Ovary (tissue), 9 donors: ENCODE results near the gene CAPZA1. TPM values are rescaled to one million over a fixed set of nuclear protein-coding genes. Genes with fewer than 3 reads are reported as not detected.

Experiments used
- DNase-seq, 5 donors: peaks; one replicate each; pipeline ENCODE4 v3.0.0-alpha.2; 2019 to 2020
- H3K27ac ChIP-seq, 2 donors: fragments of 200-600 bp; one replicate each; pipeline versions ENCODE4 v1.5.1 to v1.8.0; 2019 to 2022
- H3K27me3 ChIP-seq: fragments of 200-600 bp; one replicate; pipeline ENCODE4 v1.8.0; 2022
- H3K36me3 ChIP-seq: fragments of 200-600 bp; sonication (generic); one replicate; pipeline ENCODE4 v1.5.1; 2019
- H3K4me1 ChIP-seq: one replicate; pipeline ENCODE4 v1.8.1; 2013; ENCODE audit warnings: mild to moderate bottlenecking, moderate library complexity; ENCODE audit not compliant: insufficient read depth
- H3K4me3 ChIP-seq: fragments of 200-600 bp; sonication (generic); one replicate; pipeline ENCODE4 v1.5.1; 2017
- H3K9me3 ChIP-seq, 2 donors: fragments of 200-600 bp in 1 of 2; sonication (generic) in 1 of 2; one replicate each; pipeline versions ENCODE4 v1.5.1 to v1.8.1; 2013 to 2019; ENCODE audit warnings: mild to moderate bottlenecking in 1 of 2, moderate library complexity in 1 of 2
- EP300 ChIP-seq: sonication (generic); formaldehyde crosslinking; IDR thresholded peaks from one replicate; pipeline ENCODE4 v1.6.1; 2017; ENCODE audit warnings: antibody characterized with exemption
- POLR2A ChIP-seq: fragments of 450-650 bp; IDR thresholded peaks from one replicate; pipeline ENCODE4 v1.6.1; 2017; ENCODE audit warnings: antibody characterized with exemption, mild to moderate bottlenecking, moderate library complexity
- WGBS, 3 donors: extraction: QIAGEN DNeasy Blood & Tissue Kit in 1 of 3; methylation state at CpG; one replicate each; pipeline versions ENCODE4 v1.1.5 to v1.1.7; 2013 to 2017; 5-methylcytosine and 5-hydroxymethylcytosine counted together
- intact Hi-C, 4 donors: fragments of 100-400 bp; cut with DNase I; formaldehyde crosslinking; loops; one replicate each; pipeline versions ENCODE4 v1.11.0 to v1.15.1; 2022 to 2023
- polyA plus RNA-seq, 2 donors: library from polyadenylated mRNA; stranded (reverse); fragments of 200-250 nt in 1 of 2; fragments of 350-450 nt in 1 of 2; fragmentation: Illumina TruSeq in 1 of 2; extraction: RNeasy Lipid Tissue Mini Kit (QIAGEN cat#74804) in 1 of 2; gene quantifications; one replicate each; pipeline ENCODE4 v1.2.3, GENCODE V29; 2013 to 2014
- total RNA-seq, 7 donors: library from RNA; depleted of rRNA in 2 of 7; stranded (reverse); fragments of >200 nt in 2 of 7; fragmentation: NEBNext Ultra II Directional in 3 of 7; extraction: Animal tissue kit (Norgen Biotek cat#: 25700) in 3 of 7; gene quantifications; one replicate each; pipeline versions ENCODE4 v1.1.0 to v1.2.4, GENCODE V29; 2016 to 2023
- TF ChIP-seq, protein P1 (sequence below), 3 donors: fragments of 450-650 bp in 2 of 3; fragments of 200-600 bp in 1 of 3; IDR thresholded peaks; one replicate each; pipeline versions ENCODE4 v1.5.1 to v1.8.0; 2016 to 2022; ENCODE audit warnings: antibody characterized with exemption in 3 of 3, mild to moderate bottlenecking in 1 of 3
- donor health status: DM: no; HTN: no; CAD: no; lungs with moderate emphysema.
- donor health status: DM: no; HTN: no; CAD: no.
- donor health status: Bipolar disorder and iron deficiency.
- donor health status: DM: yes; HTN: yes; CAD: no.
- donor health status: DM: no; HTN: no; CAD: no.
- donor health status: DM: yes; HTN: yes; CAD: no.

CAPZA1 gene
- total and polyA plus RNA-seq, 9 donors = 31.3 to 81.2 (median 66.9) TPM

DNA sequence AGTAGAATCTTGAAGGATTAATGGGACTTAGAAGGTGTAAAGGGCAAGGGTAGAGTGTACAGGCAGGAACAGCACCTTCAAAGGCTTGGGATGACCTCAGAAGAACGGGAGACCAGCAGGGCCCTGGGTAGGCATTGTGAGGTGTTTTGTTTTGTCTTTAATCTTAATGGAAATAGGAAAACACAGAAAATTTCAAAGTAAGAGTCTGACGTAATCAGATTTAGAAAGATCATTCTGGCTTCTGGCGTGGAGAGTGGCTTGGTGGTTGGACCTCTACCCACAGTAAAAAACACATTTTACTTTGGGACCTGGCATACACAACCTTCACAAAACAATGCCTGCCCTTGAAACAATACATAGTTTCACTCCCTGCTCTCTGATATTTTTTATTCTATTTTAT, 59.0 kb downstream of the CAPZA1 start:
- TF ChIP-seq, protein P1, sequence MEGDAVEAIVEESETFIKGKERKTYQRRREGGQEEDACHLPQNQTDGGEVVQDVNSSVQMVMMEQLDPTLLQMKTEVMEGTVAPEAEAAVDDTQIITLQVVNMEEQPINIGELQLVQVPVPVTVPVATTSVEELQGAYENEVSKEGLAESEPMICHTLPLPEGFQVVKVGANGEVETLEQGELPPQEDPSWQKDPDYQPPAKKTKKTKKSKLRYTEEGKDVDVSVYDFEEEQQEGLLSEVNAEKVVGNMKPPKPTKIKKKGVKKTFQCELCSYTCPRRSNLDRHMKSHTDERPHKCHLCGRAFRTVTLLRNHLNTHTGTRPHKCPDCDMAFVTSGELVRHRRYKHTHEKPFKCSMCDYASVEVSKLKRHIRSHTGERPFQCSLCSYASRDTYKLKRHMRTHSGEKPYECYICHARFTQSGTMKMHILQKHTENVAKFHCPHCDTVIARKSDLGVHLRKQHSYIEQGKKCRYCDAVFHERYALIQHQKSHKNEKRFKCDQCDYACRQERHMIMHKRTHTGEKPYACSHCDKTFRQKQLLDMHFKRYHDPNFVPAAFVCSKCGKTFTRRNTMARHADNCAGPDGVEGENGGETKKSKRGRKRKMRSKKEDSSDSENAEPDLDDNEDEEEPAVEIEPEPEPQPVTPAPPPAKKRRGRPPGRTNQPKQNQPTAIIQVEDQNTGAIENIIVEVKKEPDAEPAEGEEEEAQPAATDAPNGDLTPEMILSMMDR (IDR thresholded peaks at IDR 0.05) = no peak
- TF ChIP-seq POLR2A (no peak), EP300 (no peak)

DNA sequence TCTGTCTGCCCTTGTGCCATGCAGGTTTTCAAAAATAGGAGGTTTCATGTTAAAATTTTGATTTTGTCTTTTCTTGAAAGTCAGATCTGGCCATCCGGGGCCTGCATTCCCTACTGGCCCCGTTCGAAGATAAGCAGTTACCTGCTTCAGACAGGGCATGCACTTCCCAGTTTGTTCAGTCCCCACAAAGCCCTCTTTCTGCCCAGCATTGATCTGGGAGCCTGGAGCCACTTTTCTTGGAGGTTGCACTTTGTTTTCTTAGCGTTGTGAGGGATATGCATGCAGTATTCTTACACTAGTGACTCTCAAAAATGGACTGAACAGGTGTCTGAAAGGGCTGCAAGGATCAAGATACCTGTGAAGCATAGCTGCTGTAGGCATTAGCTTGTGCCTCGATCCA, 66.3 kb downstream of the CAPZA1 start:
- 91 to 94% (median 92%) methylated on average over 5 of the region's 5 CpGs for WGBS, 3 donors
- peaks cover 4% of the 10 kb centered on the region for H3K4me1 ChIP-seq
- intact Hi-C loops = no loop called here
- H3K36me3 ChIP-seq = no peaks in the 10 kb centered on the region
- no peaks in the 10 kb centered on the region for H3K27me3 ChIP-seq
- H3K9me3 ChIP-seq = no peaks in the 10 kb centered on the region
- no peak overlapping the region for H3K27ac ChIP-seq
- TF ChIP-seq POLR2A (no peak), EP300 (no peak)
- TF ChIP-seq, protein P1 (IDR thresholded peaks at IDR 0.05) = no peak
- no peak for DNase-seq
- no peak overlapping the region for H3K4me3 ChIP-seq

More for the DNA sequence above, 59.0 kb downstream of the CAPZA1 start:
- DNase-seq = no peak
- 80 to 85% (median 81%) methylated on average over 3 of the region's 3 CpGs for WGBS, 3 donors
- Histone ChIP-seq H3K27me3 (no peaks in the 10 kb centered on the region), H3K27ac (no peak overlapping the region), H3K9me3 (no peaks in the 10 kb centered on the region), H3K4me1 (peaks cover 2% of the 10 kb centered on the region), H3K36me3 (no peaks in the 10 kb centered on the region), H3K4me3 (no peak overlapping the region)
- intact Hi-C loops = no loop called here

DNA sequence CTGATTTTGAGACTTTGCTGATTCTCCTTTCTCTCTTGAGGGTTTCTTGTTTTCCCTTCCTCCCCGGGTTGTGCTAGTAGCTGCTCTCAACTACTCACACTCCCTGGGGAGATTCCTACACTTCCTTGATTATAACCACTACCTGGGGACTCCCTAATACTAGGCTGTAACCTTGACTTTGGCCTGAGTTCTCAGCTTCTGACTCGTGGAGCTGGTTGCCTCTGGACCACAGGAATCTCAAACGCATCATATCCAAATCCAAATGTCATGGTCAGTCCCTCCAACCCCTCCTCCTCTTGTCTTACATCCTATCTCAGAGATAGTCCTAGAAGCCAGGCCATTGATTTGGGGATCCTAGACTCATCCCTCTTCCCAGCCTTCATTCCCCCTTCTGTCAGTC, 66.8 kb downstream of the CAPZA1 start:
- intact Hi-C loops = no loop called here
- DNase-seq = no peak
- Histone ChIP-seq H3K27me3 (no peaks in the 10 kb centered on the region), H3K27ac (no peak overlapping the region), H3K4me1 (peaks cover 4% of the 10 kb centered on the region), H3K4me3 (no peak overlapping the region), H3K36me3 (no peaks in the 10 kb centered on the region), H3K9me3 (no peaks in the 10 kb centered on the region)
- TF ChIP-seq, protein P1 (IDR thresholded peaks at IDR 0.05) = no peak
- TF ChIP-seq POLR2A (no peak), EP300 (no peak)
- 39 to 45% (median 43%) methylated on average over 3 of the region's 3 CpGs for WGBS, 3 donors

DNA sequence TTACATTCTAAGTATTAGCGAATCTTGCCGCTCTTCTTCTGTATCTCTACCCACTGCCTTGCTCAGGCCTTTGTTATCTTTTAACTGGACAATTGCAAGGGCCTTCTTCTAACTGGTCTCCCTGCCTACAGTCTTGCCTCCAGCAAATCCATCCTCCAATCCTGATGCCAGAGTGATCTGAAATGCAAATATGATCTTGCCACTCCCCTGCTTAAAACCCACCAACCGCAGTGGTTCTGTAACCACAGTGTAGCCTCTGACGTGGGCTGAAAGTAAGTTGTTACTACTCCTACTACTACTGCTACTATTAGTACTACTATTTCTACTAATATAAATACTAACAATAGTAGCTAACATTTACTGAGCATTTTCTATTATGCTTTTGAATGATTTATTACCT, 67.2 kb downstream of the CAPZA1 start:
- no peaks in the 10 kb centered on the region for H3K36me3 ChIP-seq
- H3K9me3 ChIP-seq = no peaks in the 10 kb centered on the region
- H3K27ac ChIP-seq = no peak overlapping the region
- no peaks in the 10 kb centered on the region for H3K27me3 ChIP-seq
- DNase-seq = no peak
- TF ChIP-seq, protein P1 (IDR thresholded peaks at IDR 0.05) = no peak
- TF ChIP-seq EP300 (no peak), POLR2A (no peak)
- H3K4me1 ChIP-seq = peaks cover 4% of the 10 kb centered on the region
- intact Hi-C loops = no loop called here
- WGBS, 3 donors = 88 to 93% (median 92%) methylated on average over 4 of the region's 4 CpGs
- no peak overlapping the region for H3K4me3 ChIP-seq

DNA sequence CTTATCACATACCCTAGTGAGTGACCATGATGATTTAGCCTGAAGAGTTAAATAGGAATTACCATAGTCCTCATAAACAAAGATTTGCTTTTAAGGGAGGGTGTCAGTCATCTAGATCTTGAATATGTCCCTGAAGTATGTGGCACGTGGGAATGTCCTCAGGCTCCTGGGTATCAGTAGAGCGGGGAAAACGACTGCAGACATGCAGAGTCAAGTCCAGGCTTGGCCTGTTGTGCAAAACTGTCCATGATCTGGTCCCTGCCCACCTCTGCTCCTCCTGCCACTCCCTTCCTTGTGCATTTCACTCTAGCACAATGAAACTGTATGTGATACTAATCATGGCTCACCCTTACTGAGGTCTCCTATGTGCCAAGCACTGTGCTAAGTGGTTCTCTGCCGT, 67.7 kb downstream of the CAPZA1 start:
- no peak for DNase-seq
- TF ChIP-seq, protein P1 (IDR thresholded peaks at IDR 0.05) = no peak
- TF ChIP-seq EP300 (no peak), POLR2A (no peak)
- Histone ChIP-seq H3K9me3 (no peaks in the 10 kb centered on the region), H3K4me3 (no peak overlapping the region), H3K27ac (no peak overlapping the region), H3K27me3 (no peaks in the 10 kb centered on the region), H3K36me3 (no peaks in the 10 kb centered on the region), H3K4me1 (peaks cover 4% of the 10 kb centered on the region)
- WGBS, 3 donors = 80 to 88% (median 82%) methylated on average over 4 of the region's 4 CpGs
- intact Hi-C loops = no loop called here
